ENCODE data around the gene PCA3. TPM values are rescaled to one million over a fixed set of nuclear protein-coding genes. Genes with fewer than 3 reads are reported as not detected.

PCA3 gene
- 0.13 and 0.34 TPM in 2 replicates for total RNA-seq

GRCh38 chr9:76764138-76764537, at the start of gene PCA3:
Gene PCA3, plus strand, starts transcription at chr9:76764438.

Other genes starting within 250 kb of the PCA3 start
- gene PRUNE2, start 141.7 kb downstream of the PCA3 start, total RNA-seq, result 9.7 and 15.5 TPM in 2 replicates